ELF-1 (cell line): ENCODE measurements around the gene C14orf119.

Experiments used
- DNase-seq: peaks from one replicate; pipeline ENCODE4 v3.0.0-alpha.2; 2016; ENCODE audit warnings: low read depth, low spot score

Gene C14orf119

GRCh38 chr14:23125933-23126524, 30.7 kb downstream of the C14orf119 start:
- DNase-seq: no peak

- no peak for DNase-seq
Measured at GRCh38 chr14:23126548-23127278, 31.4 kb downstream of the C14orf119 start.

GRCh38 chr14:23127861-23128260, 32.6 kb downstream of the C14orf119 start:
- no peak for DNase-seq

GRCh38 chr14:23128969-23129758, 33.9 kb downstream of the C14orf119 start:
- DNase-seq: no peak

GRCh38 chr14:23129759-23130316, 34.5 kb downstream of the C14orf119 start:
- no peak for DNase-seq

- DNase-seq: no peak
Measured at GRCh38 chr14:23130871-23131270, 35.6 kb downstream of the C14orf119 start.

- no peak for DNase-seq
Measured at GRCh38 chr14:23131482-23131881, 36.2 kb downstream of the C14orf119 start.

- no peak for DNase-seq
Measured at GRCh38 chr14:23132970-23133369, 37.7 kb downstream of the C14orf119 start.

GRCh38 chr14:23136566-23137133, 41.3 kb downstream of the C14orf119 start:
- no peak for DNase-seq

GRCh38 chr14:23137192-23137812, 42.0 kb downstream of the C14orf119 start:
- no peak for DNase-seq

- DNase-seq: no peak
Measured at GRCh38 chr14:23137813-23138535, 42.7 kb downstream of the C14orf119 start.

- no peak for DNase-seq
Measured at GRCh38 chr14:23139874-23140273, 44.6 kb downstream of the C14orf119 start.

- DNase-seq: no peak
Measured at GRCh38 chr14:23140371-23140770, 45.1 kb downstream of the C14orf119 start.

GRCh38 chr14:23141706-23142444, 46.6 kb downstream of the C14orf119 start:
- DNase-seq: peak; percentile 71

- no peak for DNase-seq
Measured at GRCh38 chr14:23142826-23143225, 47.5 kb downstream of the C14orf119 start.

GRCh38 chr14:23143911-23144310, 48.6 kb downstream of the C14orf119 start:
- DNase-seq: no peak

- peak; percentile 66 for DNase-seq
Measured at GRCh38 chr14:23145794-23146350, 50.6 kb downstream of the C14orf119 start.

- DNase-seq: peak; percentile 28
Measured at GRCh38 chr14:23146351-23146910, 51.1 kb downstream of the C14orf119 start.

- no peak for DNase-seq
Measured at GRCh38 chr14:23146980-23147379, 51.7 kb downstream of the C14orf119 start.
